HG03025 (cell line): ENCODE measurements around the gene HOXD9.

Experiments
- ATAC-seq: cut with Tn5 transposase; IDR thresholded peaks from one replicate; pipeline ENCODE4 v1.9.1; 2021; ENCODE audit warnings: mild to moderate bottlenecking, moderate library complexity; ENCODE audit not compliant: unreplicated experiment, low FRiP score

HOXD9 gene

DNA sequence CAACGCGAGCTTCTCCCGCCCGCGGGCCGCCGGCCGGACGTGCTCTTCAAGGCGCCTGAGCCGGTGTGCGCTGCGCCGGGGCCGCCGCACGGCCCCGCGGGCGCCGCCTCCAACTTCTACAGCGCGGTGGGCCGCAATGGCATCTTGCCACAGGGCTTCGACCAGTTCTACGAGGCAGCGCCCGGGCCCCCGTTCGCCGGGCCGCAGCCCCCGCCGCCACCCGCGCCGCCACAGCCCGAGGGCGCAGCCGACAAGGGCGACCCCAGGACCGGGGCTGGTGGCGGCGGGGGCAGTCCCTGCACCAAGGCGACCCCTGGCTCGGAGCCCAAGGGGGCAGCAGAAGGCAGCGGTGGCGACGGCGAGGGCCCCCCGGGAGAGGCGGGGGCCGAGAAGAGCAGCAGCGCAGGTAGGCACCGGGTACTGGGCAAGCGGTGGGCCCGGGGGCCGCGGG lies 14.8 kb upstream of the HOXD9 start:
- no peak for ATAC-seq

DNA sequence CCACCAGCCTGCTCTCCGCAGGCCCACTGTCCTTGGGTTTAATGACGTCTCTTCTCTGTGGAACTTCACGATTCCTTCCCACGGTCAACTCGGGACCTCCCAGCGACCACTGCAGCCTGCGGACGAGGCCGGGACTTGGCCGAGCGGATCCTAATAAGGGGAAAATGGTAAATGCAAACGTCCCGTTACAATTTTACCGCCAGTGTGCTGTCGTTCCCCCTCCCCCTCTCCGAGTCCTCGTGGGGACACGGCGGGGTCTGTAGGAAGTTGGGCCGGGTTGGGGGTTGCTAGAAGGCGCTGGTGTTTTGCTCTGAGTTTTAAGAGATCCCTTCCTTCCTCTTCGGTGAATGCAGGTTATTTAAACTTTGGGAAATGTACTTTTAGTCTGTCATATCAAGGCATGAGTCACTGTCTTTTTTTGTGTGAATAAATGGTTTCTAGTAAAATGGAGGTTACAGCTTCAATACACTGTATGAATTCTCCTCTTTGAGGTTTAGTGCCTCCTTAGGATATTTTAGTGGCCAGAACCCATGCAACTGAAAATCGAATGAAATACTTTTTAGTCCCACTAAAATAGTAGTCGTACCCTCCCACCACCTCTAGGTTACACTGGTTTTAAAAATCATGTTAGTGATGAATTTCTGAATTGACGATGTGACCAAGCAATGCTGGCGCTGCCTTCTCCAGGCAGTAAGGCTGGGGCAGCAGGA lies 13.2 kb upstream of the HOXD9 start:
- ATAC-seq, result no peak

DNA sequence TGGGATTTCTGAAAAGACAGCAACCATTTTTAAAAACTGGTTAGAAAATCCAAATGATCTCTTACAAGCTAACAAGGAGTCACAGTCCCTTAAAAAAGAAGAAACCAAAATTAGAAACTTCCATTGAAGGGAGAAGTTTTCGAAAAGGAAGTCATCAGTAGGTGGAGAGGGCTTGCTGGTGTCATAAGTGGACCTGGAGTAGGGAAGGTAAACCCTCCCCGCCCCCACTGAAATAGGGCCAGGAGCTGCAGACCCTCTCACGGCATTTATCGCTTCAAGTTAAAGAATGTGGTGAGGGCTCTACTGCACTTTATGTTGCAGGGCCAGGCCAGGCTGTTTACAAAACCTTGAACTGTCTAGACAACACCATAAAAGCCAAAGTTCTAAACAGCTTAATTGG lies 12.6 kb upstream of the HOXD9 start:
- no peak for ATAC-seq

DNA sequence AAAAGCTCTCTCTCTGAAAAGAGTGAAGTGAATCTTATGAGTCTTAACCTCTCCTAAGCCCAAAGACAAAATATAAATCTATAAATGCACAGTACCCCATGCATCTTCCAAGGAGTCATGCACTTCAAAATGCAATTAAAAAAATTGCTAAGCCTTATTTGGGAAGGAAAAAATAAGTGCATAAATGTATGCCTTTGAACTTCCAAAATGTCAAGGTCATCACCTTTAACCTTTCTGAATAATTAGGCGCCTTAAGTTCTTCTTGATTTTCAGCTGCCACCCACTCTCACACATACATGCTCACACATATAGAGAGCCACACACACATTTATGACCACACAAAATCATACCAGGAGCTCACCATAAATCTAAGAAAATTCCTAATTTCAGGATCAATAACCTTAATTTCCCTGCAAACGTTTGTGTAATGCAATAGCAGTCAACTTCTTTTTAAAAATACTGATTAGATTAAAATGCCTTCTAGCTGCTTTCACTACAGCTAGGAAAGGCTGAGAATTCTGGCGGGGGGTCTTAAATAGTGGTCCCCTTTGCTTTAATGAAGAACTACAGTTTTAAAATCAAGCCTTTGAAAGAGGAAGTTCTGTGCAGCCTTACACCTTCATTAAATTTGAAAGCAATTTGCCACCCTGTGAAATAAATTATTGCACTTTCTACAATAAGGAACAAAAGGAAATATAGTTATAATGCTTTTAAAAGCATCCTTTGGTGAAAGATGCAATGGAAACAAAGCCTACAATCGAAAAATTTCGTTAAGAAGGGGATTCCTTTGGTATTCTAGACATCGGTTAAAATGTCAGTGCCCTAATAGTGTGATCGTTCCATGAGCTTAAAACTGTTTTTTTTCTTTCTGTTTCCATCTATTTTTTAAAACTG lies 11.9 kb upstream of the HOXD9 start:
- no peak for ATAC-seq

GRCh38 chr2:176111309-176111663 lies 11.2 kb upstream of the HOXD9 start:
- ATAC-seq, result no peak

GRCh38 chr2:176111846-176112374 lies 10.6 kb upstream of the HOXD9 start:
- ATAC-seq, result no peak

GRCh38 chr2:176112375-176113302 lies 9.9 kb upstream of the HOXD9 start:
- no peak for ATAC-seq

GRCh38 chr2:176114120-176114929 lies 8.2 kb upstream of the HOXD9 start:
- no peak for ATAC-seq

DNA sequence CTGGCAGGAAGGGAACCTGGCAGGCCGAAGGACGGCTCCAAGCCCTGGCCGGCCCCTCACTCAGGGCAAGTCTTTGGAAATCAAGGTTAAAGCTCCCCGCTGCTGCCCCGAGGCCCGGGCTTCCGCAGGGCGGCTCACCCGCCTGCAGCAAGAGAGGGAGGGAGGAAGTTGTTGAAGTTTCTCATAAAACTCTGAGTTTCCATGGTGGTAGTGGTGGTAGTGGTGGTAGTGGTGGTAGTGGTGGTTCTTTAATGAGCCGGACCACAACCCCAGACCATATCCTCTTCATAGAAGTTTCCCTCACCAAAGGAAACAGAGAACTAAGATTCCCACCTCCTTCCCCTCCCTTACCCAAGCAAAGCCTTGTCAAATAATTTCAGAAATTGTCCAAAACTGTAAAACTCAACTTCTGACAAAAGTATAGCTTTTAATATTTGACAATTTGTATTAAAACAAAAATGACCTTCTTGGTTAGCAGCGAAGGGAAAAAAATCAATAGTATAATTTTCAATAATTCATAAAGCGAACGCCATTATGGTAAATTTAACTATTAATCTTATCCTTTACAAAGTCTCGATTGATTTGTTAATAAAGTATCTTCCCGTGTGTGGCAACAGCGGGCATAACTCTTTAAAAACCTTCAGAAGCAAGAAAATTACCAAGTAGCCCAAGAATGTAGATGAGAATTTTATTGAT lies 7.4 kb upstream of the HOXD9 start:
- ATAC-seq, result no peak

- ATAC-seq, result no peak
These were observed 6.4 kb upstream of the HOXD9 start, which contains the start of gene HOXD10 for GRCh38 chr2:176115883-176116813. Gene HOXD10 (plus strand): TSS chr2:176116778. CDS start chr2:176116834, 56 bp downstream.

- ATAC-seq, result no peak
These were observed 5.2 kb upstream of the HOXD9 start for GRCh38 chr2:176117162-176117822.

DNA sequence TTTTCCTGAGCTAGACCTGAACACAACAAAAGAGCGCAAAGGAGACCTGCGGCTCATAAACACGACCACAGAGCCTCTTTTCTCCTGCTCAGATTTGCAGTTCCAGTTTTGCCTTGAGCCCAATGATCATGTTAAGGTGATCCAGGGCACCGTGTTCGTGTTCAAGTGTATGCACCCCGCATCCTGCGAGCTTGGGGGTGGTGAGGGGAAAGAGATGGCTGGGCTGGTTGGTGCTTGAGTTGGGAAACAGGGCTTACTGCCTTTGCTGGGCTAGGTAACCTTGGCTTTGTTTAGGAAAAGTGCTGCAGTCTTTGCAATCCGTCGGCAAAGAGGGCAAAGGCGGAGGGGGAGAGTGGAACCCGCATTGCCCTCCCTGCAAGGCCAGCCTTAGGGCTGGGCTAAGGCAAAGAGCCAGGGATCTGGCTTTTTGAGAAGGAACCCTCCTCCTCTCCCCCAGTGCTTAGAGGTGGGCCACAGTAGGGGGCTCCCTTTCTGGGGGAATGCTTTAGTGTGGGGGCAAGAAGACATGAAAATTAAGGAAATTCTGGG lies 4.6 kb upstream of the HOXD9 start:
- ATAC-seq, result no peak

DNA sequence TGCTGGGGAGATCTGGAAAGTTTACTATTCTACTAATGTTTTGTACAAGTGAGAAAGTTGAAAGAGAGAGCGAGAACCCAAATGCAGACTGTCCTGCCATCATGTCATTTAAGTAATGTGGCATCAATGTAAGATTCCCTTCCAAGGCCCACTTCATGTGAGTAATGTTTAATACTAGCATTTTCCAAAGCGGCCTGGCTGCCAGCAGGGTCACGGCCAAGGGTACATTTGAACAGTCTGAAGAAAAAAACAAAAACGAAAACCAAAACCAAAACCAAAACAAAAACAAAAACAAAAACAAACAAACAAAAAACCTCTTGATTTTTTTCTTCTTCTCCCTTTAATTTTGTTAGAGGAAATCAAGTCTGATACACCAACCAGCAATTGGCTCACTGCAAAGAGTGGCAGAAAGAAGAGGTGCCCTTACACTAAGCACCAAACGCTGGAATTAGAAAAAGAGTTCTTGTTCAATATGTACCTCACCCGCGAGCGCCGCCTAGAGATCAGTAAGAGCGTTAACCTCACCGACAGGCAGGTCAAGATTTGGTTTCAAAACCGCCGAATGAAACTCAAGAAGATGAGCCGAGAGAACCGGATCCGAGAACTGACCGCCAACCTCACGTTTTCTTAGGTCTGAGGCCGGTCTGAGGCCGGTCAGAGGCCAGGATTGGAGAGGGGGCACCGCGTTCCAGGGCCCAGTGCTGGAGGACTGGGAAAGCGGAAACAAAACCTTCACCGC lies 3.7 kb upstream of the HOXD9 start:
- ATAC-seq, result no peak

DNA sequence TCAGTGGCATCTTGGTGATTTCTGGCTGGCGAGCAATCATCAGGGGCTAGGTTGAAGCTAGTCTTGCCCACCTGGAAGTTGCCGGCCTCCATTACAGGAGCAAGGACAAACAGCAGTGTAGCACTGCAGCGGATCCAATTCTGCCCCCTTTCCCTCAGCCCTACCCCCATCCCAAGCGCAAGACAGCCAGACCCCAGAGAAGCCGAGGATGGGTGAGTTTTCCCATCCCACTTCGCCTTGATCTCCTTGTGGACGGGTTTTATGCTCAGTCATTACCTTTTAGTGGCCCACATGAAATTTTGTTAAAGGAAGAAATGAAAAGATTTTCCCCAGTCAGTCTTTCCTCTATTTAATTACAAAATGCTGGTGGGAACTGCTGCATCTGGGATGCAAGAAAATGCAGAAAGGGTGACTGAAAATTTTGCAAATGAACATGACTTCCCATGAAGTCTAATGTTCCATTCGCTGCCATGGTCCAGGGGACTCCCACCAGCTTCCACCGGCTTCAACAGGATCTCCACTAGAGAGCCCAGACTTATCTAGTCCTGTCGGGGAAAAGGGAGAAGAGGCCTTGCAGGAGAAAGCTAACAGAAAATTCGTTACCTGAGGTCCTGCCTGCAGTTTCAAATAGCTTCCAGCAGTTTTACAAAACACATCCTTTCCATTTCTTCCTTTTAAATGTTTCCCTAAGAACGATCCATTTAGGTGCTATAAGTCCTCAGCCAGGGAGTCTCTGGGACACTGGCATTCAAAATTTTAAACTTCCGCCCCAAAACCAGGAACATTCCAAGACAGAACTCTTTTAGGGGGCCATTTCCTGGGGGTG lies 1.9 kb upstream of the HOXD9 start:
- ATAC-seq, result no peak

DNA sequence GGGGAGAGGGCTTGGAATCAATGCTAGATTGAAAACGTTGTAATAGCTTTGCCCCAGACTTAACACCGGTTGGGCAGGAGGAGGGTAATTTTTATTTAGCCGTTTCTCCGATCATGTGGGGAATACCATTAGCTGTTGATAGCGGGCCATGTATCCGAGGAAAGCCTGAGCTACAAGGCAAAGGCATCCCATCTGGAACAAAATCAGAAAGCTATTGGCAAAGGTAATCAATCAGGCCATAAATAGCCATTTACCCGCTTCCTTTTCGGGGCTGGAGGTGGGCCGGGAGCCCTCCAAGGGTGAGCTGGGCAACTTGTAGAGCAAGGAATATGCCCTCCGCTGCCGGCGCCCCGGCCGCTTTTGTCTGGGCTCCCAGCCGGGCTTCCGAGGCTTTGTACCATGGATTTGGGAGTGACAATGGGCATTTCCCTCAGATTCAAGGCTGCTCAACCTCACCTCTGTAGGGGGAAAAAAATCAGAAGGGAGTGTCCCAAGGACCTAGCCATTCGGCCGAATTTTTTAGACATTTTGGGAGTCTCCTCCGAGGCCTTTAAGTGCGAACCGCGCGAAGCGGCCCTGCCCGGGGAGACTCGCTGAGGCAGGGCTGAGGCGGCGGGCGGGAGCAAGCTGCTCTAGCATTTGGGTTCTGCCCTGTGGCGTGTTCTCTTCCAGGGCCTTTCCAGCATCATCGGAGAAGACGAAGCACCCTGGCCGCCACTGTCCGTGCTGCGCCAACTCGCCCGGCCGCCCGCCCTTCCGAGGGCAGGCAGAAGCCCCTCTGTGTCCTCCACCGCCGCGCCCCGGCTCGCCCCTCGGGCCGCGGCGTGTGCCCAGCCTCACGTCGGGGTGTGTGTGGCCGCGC lies 1.1 kb upstream of the HOXD9 start:
- no peak for ATAC-seq
